LNCAP (cell line): ENCODE data around the gene TRABD2B.

Source experiments
- TF ChIP-seq, protein P1 (sequence below): fragments of 450-650 bp; IDR thresholded peaks from 2 replicates; pipeline ENCODE4 v1.5.1; 2017; ENCODE audit warnings: mild to moderate bottlenecking

The TRABD2B gene

DNA sequence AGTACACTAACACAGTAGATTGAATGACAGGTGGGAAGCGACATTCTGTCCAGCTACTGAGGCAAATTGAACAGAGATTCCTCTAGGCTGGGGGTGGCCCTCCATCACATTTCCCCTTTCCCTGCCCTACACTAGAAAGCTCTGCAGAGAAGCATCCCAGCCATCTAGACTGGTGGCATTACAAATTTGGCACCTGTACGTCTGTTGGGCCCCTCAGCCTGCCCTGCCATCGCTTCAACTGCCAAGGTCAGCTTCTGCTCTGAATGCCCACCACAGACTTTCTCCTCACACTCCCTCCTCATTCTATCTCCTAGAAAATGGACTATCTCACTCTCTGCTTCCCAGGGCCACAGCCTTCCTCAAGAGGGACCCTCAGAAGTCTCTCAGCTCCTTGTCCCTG, 16.7 kb downstream of the TRABD2B start:
- TF ChIP-seq, protein P1, sequence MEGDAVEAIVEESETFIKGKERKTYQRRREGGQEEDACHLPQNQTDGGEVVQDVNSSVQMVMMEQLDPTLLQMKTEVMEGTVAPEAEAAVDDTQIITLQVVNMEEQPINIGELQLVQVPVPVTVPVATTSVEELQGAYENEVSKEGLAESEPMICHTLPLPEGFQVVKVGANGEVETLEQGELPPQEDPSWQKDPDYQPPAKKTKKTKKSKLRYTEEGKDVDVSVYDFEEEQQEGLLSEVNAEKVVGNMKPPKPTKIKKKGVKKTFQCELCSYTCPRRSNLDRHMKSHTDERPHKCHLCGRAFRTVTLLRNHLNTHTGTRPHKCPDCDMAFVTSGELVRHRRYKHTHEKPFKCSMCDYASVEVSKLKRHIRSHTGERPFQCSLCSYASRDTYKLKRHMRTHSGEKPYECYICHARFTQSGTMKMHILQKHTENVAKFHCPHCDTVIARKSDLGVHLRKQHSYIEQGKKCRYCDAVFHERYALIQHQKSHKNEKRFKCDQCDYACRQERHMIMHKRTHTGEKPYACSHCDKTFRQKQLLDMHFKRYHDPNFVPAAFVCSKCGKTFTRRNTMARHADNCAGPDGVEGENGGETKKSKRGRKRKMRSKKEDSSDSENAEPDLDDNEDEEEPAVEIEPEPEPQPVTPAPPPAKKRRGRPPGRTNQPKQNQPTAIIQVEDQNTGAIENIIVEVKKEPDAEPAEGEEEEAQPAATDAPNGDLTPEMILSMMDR: no peak

DNA sequence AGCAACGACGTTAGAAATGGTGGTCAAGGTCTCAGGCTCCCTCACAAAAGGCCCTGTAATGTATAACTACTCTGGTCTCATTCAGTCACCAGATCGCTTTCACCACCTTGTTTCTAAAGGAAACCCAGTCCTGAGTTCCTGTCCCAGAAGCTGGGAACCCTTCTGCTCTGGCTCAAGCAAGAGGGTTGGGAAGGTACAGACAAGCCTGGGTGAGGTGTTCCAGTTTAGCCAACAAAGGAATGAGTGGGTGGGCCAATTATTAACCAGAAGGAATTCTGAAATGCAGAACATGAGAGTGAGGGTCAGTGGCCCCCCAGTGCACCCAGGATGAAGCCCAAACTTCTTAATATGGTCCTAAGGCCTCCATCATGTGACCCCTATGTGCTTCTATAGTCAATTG, 17.5 kb downstream of the TRABD2B start:
- TF ChIP-seq, protein P1: no peak

DNA sequence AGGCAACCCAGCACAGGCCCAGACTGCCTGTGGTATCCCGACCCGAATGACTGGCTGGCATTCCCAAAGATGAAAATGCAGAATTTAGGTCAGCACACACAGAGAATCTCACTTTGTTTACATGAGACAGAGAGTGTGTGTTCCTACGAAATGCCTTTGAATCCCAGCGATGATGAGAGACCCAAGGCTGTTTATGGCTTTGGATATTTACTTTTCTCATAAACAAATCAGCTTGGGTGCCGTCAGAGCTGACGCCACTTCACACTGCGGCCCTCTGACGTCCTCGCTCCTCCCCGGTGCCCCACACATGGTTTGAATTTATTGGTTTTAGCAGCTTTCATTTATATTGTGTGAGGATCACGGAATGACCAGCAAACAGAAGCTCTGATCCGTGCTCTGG, 18.7 kb downstream of the TRABD2B start:
- TF ChIP-seq, protein P1: no peak

DNA sequence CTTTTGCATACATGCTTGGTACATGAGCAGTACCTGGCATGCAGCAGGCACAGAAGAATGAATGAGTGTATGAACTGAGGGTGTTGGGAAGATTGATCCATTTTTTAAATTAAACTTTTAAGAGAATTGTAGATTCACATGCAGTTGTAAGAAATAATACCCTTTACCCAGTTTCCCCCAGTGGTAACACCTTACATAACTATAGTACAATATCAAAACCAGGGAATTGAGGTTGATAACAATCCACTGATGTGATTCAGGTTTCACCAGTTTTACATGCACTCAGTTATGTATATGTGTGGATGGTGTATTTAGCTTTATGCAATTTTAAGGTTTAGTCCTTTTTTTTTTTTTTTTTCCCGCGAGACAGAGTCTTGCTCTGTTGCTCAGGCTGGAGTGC, 20.5 kb downstream of the TRABD2B start:
- TF ChIP-seq, protein P1: no peak

DNA sequence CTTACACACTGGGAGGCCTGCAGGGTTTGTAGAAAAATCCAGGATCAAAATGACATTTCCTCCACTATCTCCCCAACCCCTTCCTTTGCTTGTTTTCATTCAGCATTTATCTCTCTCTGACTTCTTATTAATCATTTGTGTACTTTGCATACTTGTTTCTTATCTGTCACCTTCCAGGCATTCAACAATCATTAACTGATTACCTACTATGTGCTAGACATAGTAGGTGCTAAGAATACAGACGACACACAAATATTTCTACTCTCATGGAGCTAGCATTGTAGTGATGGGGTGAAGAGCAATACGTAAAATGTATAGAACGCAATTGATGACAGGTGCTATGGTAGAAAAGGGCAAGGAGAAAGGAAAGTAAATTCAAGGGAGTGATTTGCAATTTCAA, 20.9 kb downstream of the TRABD2B start:
- TF ChIP-seq, protein P1: no peak

DNA sequence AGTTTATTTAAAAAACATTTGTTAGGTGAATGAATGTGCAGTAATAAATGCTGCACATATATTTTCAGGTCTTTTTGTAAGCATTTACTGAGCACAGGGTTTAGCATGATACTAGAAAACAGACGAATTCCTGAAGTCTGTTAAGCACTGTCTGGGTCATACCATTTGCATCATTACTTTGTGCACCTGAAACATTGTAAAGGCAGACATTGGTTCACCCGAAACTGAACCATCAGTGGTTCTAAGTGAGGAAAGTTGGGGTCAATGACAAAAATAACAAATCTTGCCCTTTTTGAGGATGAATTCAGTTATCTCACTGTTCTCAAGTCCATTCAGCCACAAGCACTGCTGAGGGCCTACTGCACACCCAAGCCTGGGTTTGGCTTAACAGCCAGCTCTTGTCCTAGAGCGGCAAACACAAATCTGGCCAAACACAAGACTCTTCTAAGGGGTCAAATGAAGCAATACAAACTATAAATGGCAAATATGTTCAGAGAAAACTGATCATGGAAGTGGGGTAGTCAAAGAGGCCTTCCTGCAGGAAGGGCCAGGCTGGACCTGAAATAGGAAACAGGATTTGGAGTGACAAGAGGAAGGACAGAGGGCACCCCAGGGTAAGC, 21.8 kb downstream of the TRABD2B start:
- TF ChIP-seq, protein P1: no peak

DNA sequence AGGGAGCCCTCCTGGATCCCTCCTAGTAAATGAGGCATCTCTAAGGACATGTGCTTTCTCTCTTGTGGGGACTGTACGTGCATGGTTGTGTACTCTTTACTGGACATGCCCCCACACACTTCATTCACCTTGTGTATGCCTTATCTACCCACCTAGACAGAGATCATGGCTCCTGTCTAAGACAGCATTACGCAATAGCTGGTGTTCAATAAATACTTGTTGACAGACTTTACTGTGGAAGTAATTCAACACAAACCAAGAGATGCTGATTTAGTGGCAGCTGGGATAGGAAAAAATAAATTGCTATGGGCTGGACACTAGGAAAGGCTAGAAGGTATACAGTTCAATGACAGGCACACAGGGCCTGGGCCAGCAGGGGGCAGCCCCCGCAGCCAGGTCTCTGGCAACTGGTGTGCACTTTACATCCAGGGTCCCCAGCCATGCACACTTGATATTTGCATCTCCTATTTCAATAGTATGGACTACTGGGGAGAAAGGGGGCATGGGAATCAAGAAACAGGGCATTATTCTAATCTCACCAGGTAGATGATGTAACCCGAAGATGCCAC, 24.2 kb downstream of the TRABD2B start:
- TF ChIP-seq, protein P1: peak; percentile 48
